GM10266 (cell line): ENCODE data around the gene TUBA1C.
"Not testable (repeated sequence)": the region's sequence is repeated elsewhere in the genome, so short reads cannot be mapped to it uniquely, and the experiment has no call there.

Experiments
- DNase-seq: peaks from one replicate; pipeline ENCODE4 v3.0.0; 2012; ENCODE audit errors: extremely low spot score
- TF ChIP-seq, protein P1 (sequence below): IDR thresholded peaks from 2 replicates; pipeline ENCODE4 v1.5.1; 2012; ENCODE audit warnings: mild to moderate bottlenecking, low read depth; ENCODE audit not compliant: control insufficient read depth, insufficient read depth; ENCODE audit errors: missing control alignments

The TUBA1C gene

DNA sequence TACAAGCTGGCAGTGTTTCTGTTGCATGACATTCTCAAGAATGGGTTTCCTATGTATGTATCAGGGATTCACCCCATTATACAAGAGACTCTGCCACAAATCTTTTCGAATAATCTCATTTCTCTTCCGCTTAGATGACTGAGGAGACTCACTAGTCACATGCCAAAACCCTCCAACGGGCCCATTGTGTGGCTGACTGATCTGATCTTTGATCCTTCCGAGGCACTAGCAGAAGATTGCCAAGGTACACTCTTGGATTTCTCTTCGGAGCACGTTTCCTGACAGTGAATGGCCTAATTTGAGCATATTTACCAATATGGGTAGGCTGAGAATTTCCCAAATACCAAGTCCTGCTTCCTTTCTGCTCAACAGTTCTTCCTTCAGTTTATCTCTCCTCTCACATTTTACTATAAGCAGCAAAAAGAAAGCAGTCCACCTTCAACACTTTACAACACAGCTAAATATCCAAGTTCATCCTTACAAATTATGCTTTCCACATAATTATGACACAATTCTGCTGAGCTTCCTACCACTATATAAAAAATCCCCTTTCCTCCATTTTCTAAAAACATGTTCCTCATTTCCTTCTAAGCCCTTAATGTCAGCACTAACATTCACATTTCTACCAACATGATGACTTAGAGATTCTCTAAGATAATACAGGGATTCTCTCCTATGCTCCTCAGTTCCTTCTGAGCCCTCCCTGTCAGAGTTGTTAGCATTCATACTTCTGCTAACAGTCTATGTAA is 41.1 kb downstream of the TUBA1C start:
- no peak for DNase-seq
- TF ChIP-seq, protein P1, sequence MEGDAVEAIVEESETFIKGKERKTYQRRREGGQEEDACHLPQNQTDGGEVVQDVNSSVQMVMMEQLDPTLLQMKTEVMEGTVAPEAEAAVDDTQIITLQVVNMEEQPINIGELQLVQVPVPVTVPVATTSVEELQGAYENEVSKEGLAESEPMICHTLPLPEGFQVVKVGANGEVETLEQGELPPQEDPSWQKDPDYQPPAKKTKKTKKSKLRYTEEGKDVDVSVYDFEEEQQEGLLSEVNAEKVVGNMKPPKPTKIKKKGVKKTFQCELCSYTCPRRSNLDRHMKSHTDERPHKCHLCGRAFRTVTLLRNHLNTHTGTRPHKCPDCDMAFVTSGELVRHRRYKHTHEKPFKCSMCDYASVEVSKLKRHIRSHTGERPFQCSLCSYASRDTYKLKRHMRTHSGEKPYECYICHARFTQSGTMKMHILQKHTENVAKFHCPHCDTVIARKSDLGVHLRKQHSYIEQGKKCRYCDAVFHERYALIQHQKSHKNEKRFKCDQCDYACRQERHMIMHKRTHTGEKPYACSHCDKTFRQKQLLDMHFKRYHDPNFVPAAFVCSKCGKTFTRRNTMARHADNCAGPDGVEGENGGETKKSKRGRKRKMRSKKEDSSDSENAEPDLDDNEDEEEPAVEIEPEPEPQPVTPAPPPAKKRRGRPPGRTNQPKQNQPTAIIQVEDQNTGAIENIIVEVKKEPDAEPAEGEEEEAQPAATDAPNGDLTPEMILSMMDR = no peak

DNA sequence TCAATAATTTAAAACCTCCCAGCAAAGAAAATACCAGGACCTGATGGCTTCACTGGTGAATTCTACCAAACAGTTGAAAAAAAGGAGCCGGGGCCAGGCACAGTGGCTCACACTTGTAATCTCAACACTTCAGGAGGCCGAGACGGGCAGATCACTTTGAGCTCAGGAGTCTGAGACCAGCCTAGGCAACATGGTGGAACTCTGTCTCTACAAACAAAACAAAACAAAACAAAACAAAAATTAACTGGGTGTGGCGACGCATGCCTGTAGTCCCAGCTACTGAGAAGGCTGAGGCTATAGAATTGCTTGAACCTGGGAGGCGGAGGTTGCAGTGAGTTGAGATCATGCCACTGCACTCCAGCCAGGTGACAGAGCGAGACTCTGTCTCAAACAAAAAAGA is 44.5 kb downstream of the TUBA1C start:
- TF ChIP-seq, protein P1 = no peak
- DNase-seq = no peak

DNA sequence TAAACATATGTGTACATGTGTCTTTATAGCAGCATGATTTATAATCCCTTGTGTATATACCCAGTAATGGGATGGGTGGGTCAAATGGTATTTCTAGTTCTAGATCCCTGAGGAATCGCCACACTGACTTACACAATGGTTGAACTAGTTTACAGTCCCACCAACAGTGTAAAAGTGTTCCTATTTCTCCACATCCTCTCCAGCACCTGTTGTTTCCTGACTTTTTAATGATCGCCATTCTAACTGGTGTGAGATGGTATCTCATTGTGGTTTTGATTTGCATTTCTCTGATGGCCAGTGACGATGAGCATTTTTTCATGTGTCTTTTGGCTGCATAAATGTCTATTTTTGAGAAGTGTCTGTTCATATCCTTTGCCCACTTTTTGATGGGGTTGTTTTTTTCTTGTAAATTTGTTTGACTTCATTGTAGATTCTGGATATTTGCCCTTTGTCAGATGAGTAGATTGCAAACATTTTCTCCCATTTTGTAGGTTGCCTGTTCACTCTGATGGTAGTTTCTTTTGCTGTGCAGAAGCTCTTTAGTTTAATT is 45.6 kb downstream of the TUBA1C start:
- DNase-seq = not testable (repeated sequence)

DNA sequence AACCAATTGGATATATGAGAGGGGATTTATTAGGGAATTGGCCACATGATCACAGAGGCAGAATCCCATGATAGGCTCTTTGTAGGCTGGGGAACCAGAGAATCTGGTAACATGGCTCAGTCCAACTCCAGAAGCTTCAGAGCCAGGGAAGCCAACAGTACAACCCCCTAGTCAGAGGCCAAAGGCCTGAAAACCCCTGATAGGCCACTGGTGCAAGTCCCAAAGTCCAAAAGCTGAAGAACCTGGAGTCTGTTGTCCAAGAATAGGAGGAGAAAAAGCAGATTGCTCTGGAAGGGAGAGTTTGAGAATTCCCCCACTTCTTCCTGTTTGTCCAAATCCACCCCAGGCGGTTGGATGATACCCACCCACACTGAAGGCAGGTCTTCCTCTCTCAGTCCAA is 49.9 kb downstream of the TUBA1C start:
- DNase-seq = no peak
- TF ChIP-seq, protein P1 = no peak

DNA sequence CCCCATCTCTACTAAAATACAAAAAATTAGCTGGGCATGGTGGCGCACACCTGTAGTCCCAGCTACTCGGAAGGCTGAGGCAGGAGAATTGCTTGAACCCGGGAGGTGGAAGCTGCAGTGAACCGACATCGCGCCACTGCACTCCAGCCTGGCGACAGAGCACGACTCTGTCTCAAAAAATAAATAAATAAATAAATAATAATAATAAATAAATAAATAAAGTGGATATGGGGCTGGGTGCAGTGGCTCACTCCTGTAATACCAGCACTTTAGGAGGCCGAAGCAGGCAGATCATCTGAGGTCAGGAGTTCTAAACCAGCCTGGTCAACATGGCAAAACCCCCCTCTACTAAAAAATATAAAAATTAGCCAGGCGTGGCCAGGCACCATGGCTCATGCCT is 52.2 kb downstream of the TUBA1C start:
- DNase-seq = not testable (repeated sequence)

DNA sequence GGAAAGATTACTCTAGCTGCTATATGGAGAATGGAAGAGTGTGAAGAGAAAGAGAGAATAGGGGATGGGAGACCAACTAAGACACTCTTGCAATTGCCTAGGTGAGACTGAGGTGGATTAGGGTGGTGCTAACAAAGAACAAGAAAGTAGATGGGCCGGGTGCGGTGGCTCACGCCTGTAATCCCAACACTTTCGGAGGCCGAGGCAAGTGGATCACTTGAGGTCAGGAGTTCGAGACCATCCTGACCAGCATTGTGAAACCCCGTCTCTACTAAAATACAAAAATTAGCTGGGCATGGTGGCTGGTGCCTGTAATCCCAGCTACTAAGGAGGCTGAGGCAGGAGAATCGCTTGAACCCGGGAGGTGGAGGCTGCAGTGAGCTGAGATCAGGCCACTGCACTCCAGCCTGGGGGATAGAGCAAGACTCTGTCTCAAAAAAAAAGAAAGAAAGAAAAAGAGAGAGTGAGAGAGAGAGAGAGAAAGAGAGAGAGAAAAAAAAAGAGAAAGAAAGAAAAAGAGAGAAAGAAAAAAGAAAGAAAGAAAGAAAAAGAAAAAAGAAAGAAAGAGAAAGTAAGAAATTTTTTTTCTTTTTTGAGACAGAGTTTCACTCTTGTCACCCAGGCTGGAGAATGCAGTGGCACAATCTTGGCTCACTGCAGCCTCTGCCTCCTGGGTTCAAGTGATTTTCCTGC is 55.7 kb downstream of the TUBA1C start:
- not testable (repeated sequence) for DNase-seq

DNA sequence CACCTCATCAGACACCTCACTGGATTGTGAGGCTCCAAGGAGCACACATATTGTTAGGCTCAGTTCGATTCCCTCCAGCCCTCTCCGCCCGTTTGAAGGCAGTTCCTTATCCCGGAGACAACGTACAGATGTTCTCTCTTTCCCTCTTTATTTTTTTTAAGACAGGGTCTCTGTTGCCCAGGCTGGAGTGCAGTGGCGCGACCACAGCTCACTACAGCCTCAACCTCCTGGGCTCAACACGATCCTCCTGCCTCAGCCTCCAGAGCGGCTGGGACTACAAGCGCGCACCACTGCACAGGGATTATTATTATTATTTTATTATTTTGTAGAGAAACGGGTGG is 57.5 kb downstream of the TUBA1C start:
- no peak for DNase-seq
- TF ChIP-seq, protein P1 = no peak

DNA sequence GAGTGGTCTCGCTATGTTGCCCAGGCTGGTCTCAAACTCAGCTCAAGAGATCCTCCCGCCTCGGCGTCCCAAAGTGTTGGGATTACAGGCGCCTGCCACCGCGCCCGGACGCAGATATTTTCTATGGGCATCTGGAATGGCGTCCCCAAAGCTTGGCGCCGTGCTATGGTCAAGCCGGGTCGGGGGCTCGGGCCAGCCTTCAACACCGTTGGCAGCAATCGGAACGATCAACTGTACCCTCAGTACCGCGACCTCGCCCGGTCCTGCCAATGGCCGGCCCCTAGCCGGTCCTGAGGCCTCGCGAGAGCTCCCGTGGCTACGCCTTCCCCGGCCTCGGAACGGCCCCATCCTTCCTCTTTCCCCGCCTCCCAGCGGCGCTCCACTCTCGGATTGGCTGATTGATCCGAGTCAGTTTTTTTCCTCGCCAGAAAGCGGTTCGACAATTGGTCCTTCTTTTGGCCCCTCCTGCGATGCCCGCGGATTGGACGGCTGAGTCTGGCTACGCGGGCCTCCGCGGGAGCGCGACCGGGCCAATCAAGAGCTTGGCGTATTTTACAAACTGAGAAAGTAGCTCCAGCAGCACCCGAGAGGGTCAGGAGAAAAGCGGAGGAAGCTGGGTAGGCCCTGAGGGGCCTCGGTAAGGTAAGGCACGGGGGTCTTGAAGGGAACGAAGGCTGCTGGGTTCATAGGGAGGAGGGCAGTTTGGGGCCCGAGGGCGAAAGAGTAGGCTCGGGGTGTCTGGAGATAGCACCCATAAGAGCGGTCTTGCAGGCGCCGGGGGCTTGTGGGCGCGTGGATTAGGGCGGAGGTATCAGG is 58.0 kb downstream of the TUBA1C start, which contains the start of gene TROAP:
Gene TROAP (plus strand): TSS at position 548 of the 816 bp plus-strand sequence. CDS start 354 bp downstream, outside the sequence.
- peak; percentile 98 for DNase-seq
- TF ChIP-seq, protein P1 = no peak
